Measurements from ENCODE around the gene APCDD1L.

Gene APCDD1L

DNA sequence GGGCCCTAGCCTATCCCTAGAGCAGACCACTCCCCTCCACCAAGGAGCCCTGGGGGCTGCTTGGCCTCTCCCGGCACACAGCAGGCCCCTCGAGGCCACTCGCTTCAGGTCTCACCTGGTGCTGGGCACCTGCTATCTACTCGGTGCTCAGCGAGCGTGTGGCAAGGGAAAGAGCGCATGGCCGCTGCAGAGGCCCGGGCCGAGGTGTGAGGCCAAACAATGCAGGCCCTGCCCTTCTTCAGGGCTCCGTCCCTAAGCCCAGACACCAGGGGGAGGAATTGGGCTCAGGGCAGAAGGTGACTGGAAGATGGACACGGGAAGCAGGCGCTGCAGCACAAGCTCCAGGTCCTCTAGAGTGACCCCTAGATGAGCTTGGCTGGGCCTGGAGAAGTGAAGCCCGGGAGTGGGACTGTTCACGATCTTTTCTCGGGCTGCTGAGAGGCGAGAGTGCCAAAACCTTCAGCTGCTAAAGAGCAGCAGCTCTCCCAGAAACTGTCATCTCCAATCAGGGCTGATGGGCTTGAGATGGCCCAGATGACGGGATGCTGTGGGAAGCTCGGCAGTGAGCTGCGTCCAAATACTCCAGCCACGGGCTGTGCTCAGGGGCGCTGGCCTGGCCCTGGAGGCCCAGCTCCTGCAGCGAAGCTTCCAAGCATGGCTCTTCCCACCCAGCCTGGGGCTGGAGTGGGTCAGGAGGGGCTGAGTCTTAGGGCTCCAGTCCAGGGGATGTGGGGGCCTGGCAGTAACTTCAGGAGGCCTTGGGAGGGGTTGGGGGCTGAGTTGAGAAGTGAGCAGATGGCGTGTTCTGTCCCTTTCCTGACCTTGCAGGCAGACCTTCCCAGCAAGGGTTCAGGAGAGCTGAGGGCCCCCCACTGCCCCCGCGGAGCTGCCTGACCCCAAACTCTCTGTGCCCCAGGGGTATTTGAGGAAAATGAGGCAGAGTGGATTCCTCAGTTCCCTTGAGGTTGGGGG lies 43.7 kb downstream of the APCDD1L start:
- DNase-seq, result no peak
- no peaks in the 10 kb centered on the region for H3K27me3 ChIP-seq (replicated peaks)
- no peaks in the 10 kb centered on the region for H3K36me3 ChIP-seq (replicated peaks)
- TF ChIP-seq, protein P1, sequence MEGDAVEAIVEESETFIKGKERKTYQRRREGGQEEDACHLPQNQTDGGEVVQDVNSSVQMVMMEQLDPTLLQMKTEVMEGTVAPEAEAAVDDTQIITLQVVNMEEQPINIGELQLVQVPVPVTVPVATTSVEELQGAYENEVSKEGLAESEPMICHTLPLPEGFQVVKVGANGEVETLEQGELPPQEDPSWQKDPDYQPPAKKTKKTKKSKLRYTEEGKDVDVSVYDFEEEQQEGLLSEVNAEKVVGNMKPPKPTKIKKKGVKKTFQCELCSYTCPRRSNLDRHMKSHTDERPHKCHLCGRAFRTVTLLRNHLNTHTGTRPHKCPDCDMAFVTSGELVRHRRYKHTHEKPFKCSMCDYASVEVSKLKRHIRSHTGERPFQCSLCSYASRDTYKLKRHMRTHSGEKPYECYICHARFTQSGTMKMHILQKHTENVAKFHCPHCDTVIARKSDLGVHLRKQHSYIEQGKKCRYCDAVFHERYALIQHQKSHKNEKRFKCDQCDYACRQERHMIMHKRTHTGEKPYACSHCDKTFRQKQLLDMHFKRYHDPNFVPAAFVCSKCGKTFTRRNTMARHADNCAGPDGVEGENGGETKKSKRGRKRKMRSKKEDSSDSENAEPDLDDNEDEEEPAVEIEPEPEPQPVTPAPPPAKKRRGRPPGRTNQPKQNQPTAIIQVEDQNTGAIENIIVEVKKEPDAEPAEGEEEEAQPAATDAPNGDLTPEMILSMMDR (IDR thresholded peaks at IDR 0.05; ENCODE audit: low read depth, low read length, missing control alignments), result no peak
- H3K27ac ChIP-seq, result no peak overlapping the region
- no peak overlapping the region for H3K4me3 ChIP-seq (ENCODE audit: low read depth, low read length)
- in situ Hi-C loops (cut with HindIII; ENCODE audit: low pct_ligation_motif_present, low sequenced_read_pairs), result no loop called here

DNA sequence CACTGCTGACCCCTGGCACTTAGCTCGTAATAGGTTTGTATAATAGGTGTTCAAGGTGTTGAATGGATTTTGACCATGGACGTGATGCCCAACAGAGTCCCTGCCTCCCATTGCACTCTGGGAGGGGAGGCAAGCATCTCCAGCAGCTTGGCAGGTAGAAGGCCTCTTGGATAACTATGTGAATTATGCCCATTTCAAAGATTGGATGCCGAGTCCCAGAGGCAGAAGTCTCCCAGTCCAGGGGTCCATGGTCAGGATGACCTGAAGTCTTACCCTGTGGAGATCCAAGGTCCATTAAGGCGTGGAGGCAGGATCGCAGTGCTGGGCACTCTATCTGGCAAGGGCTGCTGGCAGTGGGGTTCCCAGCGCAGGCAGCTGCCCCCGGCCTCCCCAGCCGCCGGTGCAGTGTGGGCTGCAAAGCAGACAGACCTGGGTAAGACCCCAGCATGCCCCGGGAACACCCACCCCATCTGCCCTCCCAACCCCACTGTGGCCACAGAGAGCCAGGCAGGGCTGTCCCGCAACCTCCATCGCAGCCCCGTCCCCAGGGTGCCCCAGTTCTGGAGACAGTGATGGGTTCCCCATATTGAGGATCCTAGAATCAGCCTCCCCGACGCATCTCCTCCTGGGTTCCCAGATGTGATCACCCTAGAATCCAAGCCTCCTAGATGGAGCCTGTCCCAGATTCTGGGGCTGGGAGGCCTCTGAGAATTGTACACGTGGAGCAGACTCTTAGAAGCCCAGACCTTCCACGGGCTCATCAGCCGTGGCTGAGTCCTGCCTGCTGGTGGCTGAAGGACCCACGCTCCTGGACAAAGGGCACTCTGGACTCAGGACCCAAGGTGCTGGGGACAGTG lies 44.6 kb downstream of the APCDD1L start:
- H3K27me3 ChIP-seq (replicated peaks), result no peaks in the 10 kb centered on the region
- no peak overlapping the region for H3K4me3 ChIP-seq (ENCODE audit: low read depth, low read length)
- no peak overlapping the region for H3K27ac ChIP-seq
- in situ Hi-C loops (cut with HindIII; ENCODE audit: low pct_ligation_motif_present, low sequenced_read_pairs), result no loop called here
- TF ChIP-seq, protein P1 (IDR thresholded peaks at IDR 0.05; ENCODE audit: low read depth, low read length, missing control alignments), result no peak
- no peak for DNase-seq
- no peaks in the 10 kb centered on the region for H3K36me3 ChIP-seq (replicated peaks)

DNA sequence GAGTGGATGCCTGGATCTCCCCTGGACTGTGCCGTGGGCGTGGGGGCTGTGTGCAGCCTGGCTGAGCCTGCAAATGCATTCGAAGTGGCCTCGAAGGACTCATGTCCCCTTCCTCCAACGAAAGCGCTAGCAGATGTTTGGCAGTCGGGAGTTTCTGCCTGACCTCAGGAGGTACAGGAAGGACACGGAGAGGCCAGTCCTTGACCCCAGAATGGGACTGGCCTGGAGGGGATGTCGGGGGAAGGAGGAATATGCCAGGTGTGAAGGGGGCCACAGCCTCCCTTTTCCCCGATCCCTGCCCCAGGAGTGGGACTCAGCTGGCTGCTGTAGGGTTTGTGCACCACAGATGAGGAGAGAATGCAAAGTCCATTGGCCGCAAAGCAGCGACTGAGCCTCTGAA lies 45.6 kb downstream of the APCDD1L start:
- in situ Hi-C loops (cut with HindIII; ENCODE audit: low pct_ligation_motif_present, low sequenced_read_pairs), result no loop called here
- TF ChIP-seq, protein P1 (IDR thresholded peaks at IDR 0.05; ENCODE audit: low read depth, low read length, missing control alignments), result no peak
- Histone ChIP-seq H3K27ac (no peak overlapping the region), H3K27me3 (replicated peaks) (no peaks in the 10 kb centered on the region), H3K36me3 (replicated peaks) (no peaks in the 10 kb centered on the region), H3K4me3 (ENCODE audit: low read depth, low read length) (no peak overlapping the region)
- DNase-seq, result no peak

DNA sequence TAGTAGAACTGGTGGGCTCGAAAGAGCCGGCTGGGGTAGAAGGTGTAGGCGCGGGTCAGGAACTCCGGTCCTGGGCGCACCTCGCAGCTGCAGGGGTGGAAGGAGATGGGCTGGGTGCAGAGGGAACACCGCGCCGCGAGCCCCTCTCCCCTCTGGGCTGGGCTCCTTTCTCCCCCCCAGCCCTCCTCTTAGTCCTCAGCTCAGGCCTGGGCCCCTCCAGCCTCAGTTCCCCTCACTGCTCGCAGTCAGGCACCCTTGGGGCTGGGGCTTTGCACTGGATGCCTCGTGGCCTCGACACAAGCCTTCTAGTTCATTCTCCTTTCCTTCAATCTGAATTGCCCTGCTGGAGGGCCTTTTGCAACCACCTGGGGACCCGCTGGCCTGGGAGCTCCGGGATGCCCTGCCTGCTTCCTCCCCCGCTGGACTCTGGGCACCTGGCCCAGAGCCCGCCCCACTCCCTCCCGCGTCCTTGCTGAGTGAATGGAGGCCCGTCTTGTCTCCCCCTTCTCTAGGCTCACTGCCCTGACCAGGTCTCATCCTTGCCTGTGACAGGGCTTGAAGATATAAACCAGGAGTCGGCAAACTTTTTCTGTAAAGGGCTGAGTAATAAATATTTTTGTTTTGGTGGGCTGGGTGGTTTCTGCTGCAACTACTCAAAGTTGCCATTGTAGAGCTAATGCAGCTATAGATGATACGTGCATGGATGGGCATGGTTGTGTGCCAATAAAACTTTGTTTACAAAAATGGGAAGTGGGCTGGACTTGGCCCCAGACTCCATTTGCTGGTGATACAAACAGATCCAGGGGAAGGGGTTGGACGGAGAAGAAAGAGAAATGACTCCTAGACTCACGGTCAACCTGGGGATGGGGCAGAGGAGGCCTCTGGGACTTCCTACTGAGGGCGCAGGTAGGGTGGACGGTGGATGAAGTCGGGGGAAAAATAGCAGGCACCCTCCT lies 47.3 kb downstream of the APCDD1L start:
- in situ Hi-C loops (cut with HindIII; ENCODE audit: low pct_ligation_motif_present, low sequenced_read_pairs), result no loop called here
- Histone ChIP-seq H3K27me3 (replicated peaks) (no peaks in the 10 kb centered on the region), H3K4me3 (ENCODE audit: low read depth, low read length) (no peak overlapping the region), H3K27ac (no peak overlapping the region), H3K36me3 (replicated peaks) (no peaks in the 10 kb centered on the region)
- TF ChIP-seq, protein P1 (IDR thresholded peaks at IDR 0.05; ENCODE audit: low read depth, low read length, missing control alignments), result no peak
- DNase-seq, result no peak
